Mucosa of rectum (tissue), 2 donors: ENCODE data around the gene CSE1L.
A peak's percentile ranks its signal among the peaks of the same experiment; 100 is the strongest.
"Not testable (repeated sequence)": the region's sequence is repeated elsewhere in the genome, so short reads cannot be mapped to it uniquely, and the experiment has no call there.

ENCODE experiments used
- H3K27ac ChIP-seq, 2 donors: one replicate each; pipeline ENCODE4 v1.7.0; 2013; ENCODE audit warnings: inconsistent platforms in 2 of 2, low read depth in 2 of 2, low read length in 2 of 2
- H3K27me3 ChIP-seq, 2 donors: one replicate each; pipeline ENCODE4 v1.7.0; 2013; ENCODE audit warnings: low read length in 2 of 2; ENCODE audit not compliant: control insufficient read depth in 2 of 2, insufficient read depth in 2 of 2
- H3K36me3 ChIP-seq, 2 donors: one replicate each; pipeline ENCODE4 v1.7.0; 2013; ENCODE audit warnings: low read length in 2 of 2; ENCODE audit not compliant: control insufficient read depth in 2 of 2, insufficient read depth in 2 of 2
- H3K4me1 ChIP-seq, 2 donors: one replicate each; pipeline ENCODE4 v1.7.0; 2013; ENCODE audit warnings: low read length in 2 of 2, mild to moderate bottlenecking in 1 of 2; ENCODE audit not compliant: control insufficient read depth in 2 of 2, insufficient read depth in 2 of 2
- H3K4me3 ChIP-seq, 2 donors: one replicate each; pipeline ENCODE4 v1.7.0; 2013; ENCODE audit warnings: low read length in 2 of 2
- H3K9ac ChIP-seq, 2 donors: one replicate each; pipeline ENCODE4 v1.7.0; 2013; ENCODE audit warnings: low read length in 2 of 2, low read depth in 1 of 2, mild to moderate bottlenecking in 1 of 2
- H3K9me3 ChIP-seq, 2 donors: one replicate each; pipeline ENCODE4 v1.7.0; 2013; ENCODE audit warnings: low read length in 2 of 2; ENCODE audit not compliant: control insufficient read depth in 2 of 2
- donor health status: healthy.
- donor health status: Normal muscosa, but diverticular disease.

The CSE1L gene

GRCh38 chr20:49046087-49046900, at the start of gene CSE1L:
Gene CSE1L, plus strand, starts transcription at chr20:49046312. Its CDS starts 12,152 bp downstream, at chr20:49058464.
- Histone ChIP-seq H3K9me3 (no peaks in the 10 kb centered on the region), H3K36me3 (no peaks in the 10 kb centered on the region), H3K27ac (peak within 1 kb of the TSS; percentile 83 to 92), H3K4me1 (peaks cover 6 to 14% of the 10 kb centered on the region in 2 donors), H3K9ac (peak within 1 kb of the TSS; percentile 92 to 93), H3K4me3 (peak within 1 kb of the TSS; percentile 80 to 91), H3K27me3 (no peaks in the 10 kb centered on the region)

GRCh38 chr20:48999890-49000870, 45.9 kb upstream of the CSE1L start:
- Histone ChIP-seq H3K36me3 (peaks cover 47 to 57% of the 10 kb centered on the region in 2 donors), H3K27me3 (no peaks in the 10 kb centered on the region), H3K4me1 (no peaks in the 10 kb centered on the region), H3K27ac (no peak overlapping the region), H3K4me3 (no peak overlapping the region), H3K9me3 (no peaks in the 10 kb centered on the region), H3K9ac (no peak overlapping the region)

- no peak overlapping the region for H3K27ac ChIP-seq
- H3K9ac ChIP-seq, result no peak overlapping the region
- no peak overlapping the region for H3K4me3 ChIP-seq
- H3K27me3 ChIP-seq, result no peaks in the 10 kb centered on the region
- H3K36me3 ChIP-seq, result peaks cover 42 to 55% of the 10 kb centered on the region in 2 donors
- H3K4me1 ChIP-seq, result no peaks in the 10 kb centered on the region
- no peaks in the 10 kb centered on the region for H3K9me3 ChIP-seq
These were observed 44.4 kb upstream of the CSE1L start for GRCh38 chr20:49001741-49002140.

GRCh38 chr20:49006446-49006980, 39.6 kb upstream of the CSE1L start:
- no peak overlapping the region for H3K9ac ChIP-seq
- no peaks in the 10 kb centered on the region for H3K27me3 ChIP-seq
- peaks cover 42 to 43% of the 10 kb centered on the region in 2 donors for H3K36me3 ChIP-seq
- H3K9me3 ChIP-seq, result no peaks in the 10 kb centered on the region
- H3K27ac ChIP-seq, result no peak overlapping the region
- H3K4me3 ChIP-seq, result no peak overlapping the region
- no peaks in the 10 kb centered on the region for H3K4me1 ChIP-seq

- H3K4me3 ChIP-seq, result no peak overlapping the region
- H3K27me3 ChIP-seq, result no peaks in the 10 kb centered on the region
- no peaks in the 10 kb centered on the region for H3K4me1 ChIP-seq
- H3K27ac ChIP-seq, result no peak overlapping the region
- H3K9me3 ChIP-seq, result no peaks in the 10 kb centered on the region
- H3K9ac ChIP-seq, result no peak overlapping the region
- peaks cover 70 to 74% of the 10 kb centered on the region in 2 donors for H3K36me3 ChIP-seq
These were observed 36.0 kb upstream of the CSE1L start for GRCh38 chr20:49009899-49010631.

- Histone ChIP-seq H3K9ac (no peak overlapping the region), H3K27me3 (no peaks in the 10 kb centered on the region), H3K36me3 (peaks cover 58 to 67% of the 10 kb centered on the region in 2 donors), H3K4me1 (no peaks in the 10 kb centered on the region), H3K9me3 (no peaks in the 10 kb centered on the region), H3K27ac (no peak overlapping the region), H3K4me3 (no peak overlapping the region)
These were observed 21.9 kb upstream of the CSE1L start for GRCh38 chr20:49024220-49024619.

- H3K9ac ChIP-seq, H3K27ac ChIP-seq, H3K4me1 ChIP-seq, H3K27me3 ChIP-seq, H3K9me3 ChIP-seq, H3K4me3 ChIP-seq: not testable (repeated sequence)
- H3K36me3 ChIP-seq, result peaks cover 55% of the 10 kb centered on the region in 2 donors
These were observed 17.9 kb upstream of the CSE1L start for GRCh38 chr20:49028177-49028576.

- Histone ChIP-seq H3K27me3 (no peaks in the 10 kb centered on the region), H3K27ac (no peak overlapping the region), H3K4me3 (no peak overlapping the region), H3K4me1 (no peaks in the 10 kb centered on the region), H3K9me3 (no peaks in the 10 kb centered on the region), H3K9ac (no peak overlapping the region), H3K36me3 (peaks cover 57% of the 10 kb centered on the region in 2 donors)
These were observed 17.4 kb upstream of the CSE1L start for GRCh38 chr20:49028684-49029083.

GRCh38 chr20:49029203-49029602, 16.9 kb upstream of the CSE1L start:
- Histone ChIP-seq H3K4me1 (no peaks in the 10 kb centered on the region), H3K4me3 (no peak overlapping the region), H3K9ac (no peak overlapping the region), H3K27me3 (no peaks in the 10 kb centered on the region), H3K9me3 (no peaks in the 10 kb centered on the region), H3K36me3 (peaks cover 57 to 58% of the 10 kb centered on the region in 2 donors), H3K27ac (no peak overlapping the region)
